ENCODE measurements around the gene KCNK16.

DNA sequence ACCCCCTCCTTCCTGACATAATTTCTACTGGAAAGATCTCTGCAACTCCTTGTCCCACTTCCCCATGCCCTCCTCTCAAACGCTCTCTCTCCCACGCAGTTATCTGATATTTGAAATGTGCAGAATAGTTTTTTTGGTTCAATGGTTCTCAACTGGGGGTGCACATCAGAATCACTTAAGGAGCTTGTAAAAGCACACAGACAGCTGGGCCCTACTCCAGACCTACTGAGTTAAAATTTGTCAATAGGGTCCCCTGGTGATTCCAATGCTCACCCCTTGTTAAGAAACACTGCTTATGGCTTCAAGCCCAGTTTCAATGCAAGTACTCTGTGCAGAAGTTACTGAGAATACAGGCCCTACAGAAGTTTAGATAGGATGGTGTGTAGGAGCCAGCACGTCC, 45.2 kb upstream of the KCNK16 start:
- TF ChIP-seq, protein P1, sequence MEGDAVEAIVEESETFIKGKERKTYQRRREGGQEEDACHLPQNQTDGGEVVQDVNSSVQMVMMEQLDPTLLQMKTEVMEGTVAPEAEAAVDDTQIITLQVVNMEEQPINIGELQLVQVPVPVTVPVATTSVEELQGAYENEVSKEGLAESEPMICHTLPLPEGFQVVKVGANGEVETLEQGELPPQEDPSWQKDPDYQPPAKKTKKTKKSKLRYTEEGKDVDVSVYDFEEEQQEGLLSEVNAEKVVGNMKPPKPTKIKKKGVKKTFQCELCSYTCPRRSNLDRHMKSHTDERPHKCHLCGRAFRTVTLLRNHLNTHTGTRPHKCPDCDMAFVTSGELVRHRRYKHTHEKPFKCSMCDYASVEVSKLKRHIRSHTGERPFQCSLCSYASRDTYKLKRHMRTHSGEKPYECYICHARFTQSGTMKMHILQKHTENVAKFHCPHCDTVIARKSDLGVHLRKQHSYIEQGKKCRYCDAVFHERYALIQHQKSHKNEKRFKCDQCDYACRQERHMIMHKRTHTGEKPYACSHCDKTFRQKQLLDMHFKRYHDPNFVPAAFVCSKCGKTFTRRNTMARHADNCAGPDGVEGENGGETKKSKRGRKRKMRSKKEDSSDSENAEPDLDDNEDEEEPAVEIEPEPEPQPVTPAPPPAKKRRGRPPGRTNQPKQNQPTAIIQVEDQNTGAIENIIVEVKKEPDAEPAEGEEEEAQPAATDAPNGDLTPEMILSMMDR (IDR thresholded peaks at IDR 0.05; ENCODE audit: poor library complexity, severe bottlenecking): no peak
- TF ChIP-seq SMC3 (conservative IDR thresholded peaks at IDR 0.05; ENCODE audit: poor library complexity) (no peak), EP300 (conservative IDR thresholded peaks at IDR 0.05; ENCODE audit: poor library complexity, severe bottlenecking) (no peak)
